SH-SY5Y (cell line): Measurements from ENCODE around the gene IREB2.

ENCODE experiments used
- GATA2 ChIP-seq: IDR thresholded peaks from 2 replicates; pipeline ENCODE4 v1.6.1; 2011; ENCODE audit warnings: mild to moderate bottlenecking, low read depth, low read length
- GATA3 ChIP-seq: IDR thresholded peaks from 2 replicates; pipeline ENCODE4 v1.6.1; 2011; ENCODE audit warnings: low read depth, mild to moderate bottlenecking, low read length, moderate library complexity

DNA sequence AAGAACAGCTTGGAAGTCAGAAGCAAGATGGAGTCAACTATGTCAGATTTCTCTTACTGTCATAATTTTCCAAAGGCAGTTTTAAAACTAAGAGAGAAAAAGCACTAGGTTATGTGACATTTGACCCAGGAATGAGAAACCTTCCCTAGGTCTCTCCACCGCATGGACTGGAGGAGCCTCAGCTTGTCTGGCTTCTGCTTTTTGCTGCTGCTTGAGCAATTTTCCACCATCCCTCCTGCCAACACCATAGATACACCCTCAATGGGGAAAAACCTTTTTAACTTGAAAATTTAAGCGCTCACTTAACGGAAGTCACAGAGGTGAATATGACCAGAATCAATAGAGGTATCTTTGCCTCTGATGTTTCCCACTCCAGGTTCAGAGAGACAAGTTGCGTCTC, 17.8 kb upstream of the IREB2 start:
- TF ChIP-seq GATA3 (no peak), GATA2 (no peak)
